BJ (cell line): ENCODE results near the gene SPAG17. TPM values are rescaled to one million over a fixed set of nuclear protein-coding genes. Genes with fewer than 3 reads are reported as not detected.
A peak's percentile ranks its signal among the peaks of the same experiment; 100 is the strongest.

Experiments
- CTCF ChIA-PET: fragments of 350-600 bp; formaldehyde crosslinking; extraction: SDS; loops from one replicate; lab custom pipeline; 2021; ENCODE audit warnings: antibody characterized with exemption, inconsistent platforms; lab: Yijun Ruan, JAX
- POLR2A ChIA-PET: fragments of 300-600 bp; sonication (Branson Sonifier 250); formaldehyde crosslinking; extraction: SDS; loops from one replicate; lab custom pipeline; 2021; ENCODE audit warnings: antibody characterized with exemption; lab: Charles Lee
- DNase-seq: peaks from one replicate; pipeline ENCODE4 v3.0.0-alpha.2; 2011; ENCODE audit warnings: low read depth
- H3K27me3 ChIP-seq: 2 replicates; pipeline ENCODE4 v1.6.0; 2011; ENCODE audit warnings: low read length; ENCODE audit not compliant: control insufficient read depth, insufficient read depth
- H3K36me3 ChIP-seq: 2 replicates; pipeline ENCODE4 v1.5.1; 2011; ENCODE audit warnings: low read length; ENCODE audit not compliant: control insufficient read depth, insufficient read depth
- H3K4me3 ChIP-seq: 2 replicates; pipeline ENCODE4 v1.5.1; 2011; ENCODE audit warnings: low read depth, mild to moderate bottlenecking, control low read depth, low read length
- polyA plus RNA-seq: library from polyadenylated mRNA; depleted of rRNA; stranded (reverse); fragments of >200 nt; gene quantifications from 2 replicates; pipeline ENCODE4 v1.2.3, GENCODE V29; 2011
- TF ChIP-seq, protein P1 (sequence below): IDR thresholded peaks from 2 replicates; pipeline ENCODE4 v1.5.1; 2011; ENCODE audit warnings: low read depth, mild to moderate bottlenecking, control low read depth, inconsistent platforms, low read length, moderate library complexity; ENCODE audit not compliant: insufficient read depth

SPAG17 gene
- polyA plus RNA-seq, 1 experiment: 0.09 TPM

DNA sequence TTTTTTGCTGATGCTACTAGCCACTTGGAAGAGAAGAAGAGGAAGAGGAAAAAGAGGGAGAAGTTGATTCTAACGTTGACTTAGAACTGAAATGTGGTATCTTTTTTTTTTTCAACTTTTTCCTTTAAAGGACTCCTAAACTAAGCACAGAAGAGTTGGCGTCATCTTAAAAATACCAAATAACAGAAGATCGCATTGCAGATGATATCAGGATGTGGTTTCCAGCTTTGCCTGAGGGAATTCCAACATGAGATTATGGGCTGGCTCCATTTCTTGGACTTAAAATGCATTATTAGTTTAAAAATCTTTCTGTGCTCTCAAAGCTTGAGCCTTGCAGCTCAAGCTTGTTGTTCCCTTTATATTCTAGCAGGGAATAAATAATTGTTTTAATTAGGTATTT is 225.7 kb downstream of the SPAG17 start:
- no peak overlapping the region for H3K4me3 ChIP-seq
- no peaks in the 10 kb centered on the region for H3K27me3 ChIP-seq
- TF ChIP-seq, protein P1, sequence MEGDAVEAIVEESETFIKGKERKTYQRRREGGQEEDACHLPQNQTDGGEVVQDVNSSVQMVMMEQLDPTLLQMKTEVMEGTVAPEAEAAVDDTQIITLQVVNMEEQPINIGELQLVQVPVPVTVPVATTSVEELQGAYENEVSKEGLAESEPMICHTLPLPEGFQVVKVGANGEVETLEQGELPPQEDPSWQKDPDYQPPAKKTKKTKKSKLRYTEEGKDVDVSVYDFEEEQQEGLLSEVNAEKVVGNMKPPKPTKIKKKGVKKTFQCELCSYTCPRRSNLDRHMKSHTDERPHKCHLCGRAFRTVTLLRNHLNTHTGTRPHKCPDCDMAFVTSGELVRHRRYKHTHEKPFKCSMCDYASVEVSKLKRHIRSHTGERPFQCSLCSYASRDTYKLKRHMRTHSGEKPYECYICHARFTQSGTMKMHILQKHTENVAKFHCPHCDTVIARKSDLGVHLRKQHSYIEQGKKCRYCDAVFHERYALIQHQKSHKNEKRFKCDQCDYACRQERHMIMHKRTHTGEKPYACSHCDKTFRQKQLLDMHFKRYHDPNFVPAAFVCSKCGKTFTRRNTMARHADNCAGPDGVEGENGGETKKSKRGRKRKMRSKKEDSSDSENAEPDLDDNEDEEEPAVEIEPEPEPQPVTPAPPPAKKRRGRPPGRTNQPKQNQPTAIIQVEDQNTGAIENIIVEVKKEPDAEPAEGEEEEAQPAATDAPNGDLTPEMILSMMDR: no peak
- ChIA-PET POLR2A (no interaction called here), CTCF (no interaction called here)
- DNase-seq: peak; percentile 43
- peaks cover 3% of the 10 kb centered on the region for H3K36me3 ChIP-seq

DNA sequence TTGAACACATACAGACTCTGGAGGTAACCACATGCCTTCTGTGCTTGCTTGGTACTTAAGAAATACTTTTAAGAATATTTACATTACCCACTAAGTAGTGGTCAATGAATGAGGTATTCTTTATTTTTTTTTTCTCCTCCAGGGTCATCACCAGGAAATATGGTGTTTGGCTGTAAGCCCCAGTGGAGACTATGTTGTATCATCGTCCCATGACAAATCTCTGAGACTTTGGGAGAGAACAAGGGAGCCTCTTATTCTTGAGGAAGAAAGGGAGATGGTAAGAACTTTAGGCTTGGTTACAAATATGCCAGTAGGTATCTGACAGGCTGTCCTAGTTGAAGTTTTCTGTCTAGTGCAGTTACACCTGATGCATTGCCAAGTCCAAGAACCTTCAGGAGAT is 232.6 kb downstream of the SPAG17 start:
- Histone ChIP-seq H3K36me3 (peaks cover 6% of the 10 kb centered on the region), H3K4me3 (no peak overlapping the region), H3K27me3 (no peaks in the 10 kb centered on the region)
- CTCF ChIA-PET: interaction anchor here (1.5 to 1.7 kb wide), 2 partner anchors 9 to 21 kb away, joined by 3 to 4 read pairs; no protein-coding TSS in a partner anchor
- POLR2A ChIA-PET: no interaction called here
- TF ChIP-seq, protein P1: no peak
- DNase-seq: no peak

DNA sequence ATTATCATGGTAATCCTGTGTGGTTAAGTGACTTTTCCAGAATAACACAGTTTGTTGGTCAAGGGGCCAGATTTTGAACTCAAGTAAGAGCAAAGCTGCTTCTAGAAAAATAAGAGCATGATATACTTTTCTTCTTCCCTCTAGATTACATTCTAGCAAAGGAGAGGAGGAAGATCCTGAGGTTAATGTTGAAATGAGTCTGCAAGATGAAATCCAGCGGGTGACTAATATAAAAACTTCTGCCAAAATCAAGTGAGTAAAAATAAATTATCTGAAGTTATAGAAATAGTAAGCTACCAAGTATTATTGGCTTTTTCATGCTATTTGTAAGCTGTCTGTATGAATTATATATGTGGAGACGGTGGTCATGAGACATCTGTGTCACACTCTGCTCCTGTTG is 242.7 kb downstream of the SPAG17 start:
- H3K4me3 ChIP-seq: no peak overlapping the region
- CTCF ChIA-PET: interaction anchor here (0.9 to 1.5 kb wide), 2 partner anchors 9 to 13 kb away, joined by 4 read pairs; no protein-coding TSS in a partner anchor
- H3K27me3 ChIP-seq: no peaks in the 10 kb centered on the region
- peaks cover 18% of the 10 kb centered on the region for H3K36me3 ChIP-seq
- TF ChIP-seq, protein P1: no peak
- POLR2A ChIA-PET: interaction anchor here (0.7 kb wide), 1 partner anchor 23 kb away, joined by 16 read pairs; no protein-coding TSS in a partner anchor
- no peak for DNase-seq

DNA sequence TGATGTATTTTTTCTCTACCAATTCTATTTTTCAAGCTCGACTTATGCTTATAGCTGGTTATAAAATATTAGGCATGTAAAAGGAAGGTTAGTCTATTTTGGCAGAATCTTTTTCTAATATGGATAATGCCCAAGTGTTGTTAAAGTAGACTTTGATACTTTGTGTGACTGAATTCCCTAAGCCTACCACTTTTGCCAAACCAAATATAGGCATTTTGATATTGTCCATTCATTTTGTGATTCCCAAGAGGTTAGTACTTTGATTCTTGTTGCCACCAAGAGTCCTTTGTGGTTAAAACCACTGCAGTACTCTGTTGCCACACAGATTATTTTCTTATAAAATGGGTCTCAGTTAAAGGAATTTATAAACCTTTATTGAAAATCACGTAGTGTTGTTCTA is 251.3 kb downstream of the SPAG17 start:
- Histone ChIP-seq H3K36me3 (peaks cover 7% of the 10 kb centered on the region), H3K4me3 (no peak overlapping the region), H3K27me3 (no peaks in the 10 kb centered on the region)
- DNase-seq: no peak
- CTCF ChIA-PET: interaction anchor here (0.7 to 1.1 kb wide), 2 partner anchors 12 to 39 kb away, joined by 3 read pairs; no protein-coding TSS in a partner anchor
- TF ChIP-seq, protein P1: no peak
- POLR2A ChIA-PET: no interaction called here

DNA sequence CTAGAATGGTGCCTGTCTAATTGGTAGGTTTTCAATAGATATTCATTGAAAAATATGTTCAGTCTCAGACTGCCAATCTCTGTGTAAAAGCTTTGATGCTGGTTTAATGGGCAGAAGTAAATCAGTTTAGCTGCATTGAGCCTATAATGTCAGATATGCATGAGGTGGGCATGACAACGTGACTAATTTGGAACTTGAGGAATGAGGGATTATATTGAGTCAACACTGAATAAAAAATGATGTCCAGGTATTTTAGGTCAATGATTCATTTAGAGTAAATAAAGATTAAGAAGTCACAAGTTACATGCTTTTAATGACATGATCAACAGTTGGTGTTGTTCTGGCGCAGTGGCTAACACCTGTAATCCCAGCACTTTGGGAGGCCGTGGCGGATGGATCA is 252.5 kb downstream of the SPAG17 start:
- POLR2A ChIA-PET: no interaction called here
- Histone ChIP-seq H3K36me3 (peaks cover 2% of the 10 kb centered on the region), H3K27me3 (no peaks in the 10 kb centered on the region), H3K4me3 (no peak overlapping the region)
- CTCF ChIA-PET: no interaction called here
- DNase-seq: no peak
- TF ChIP-seq, protein P1: no peak
